Measurements from ENCODE around the gene RACK1.

- TF ChIP-seq CTCF (IDR thresholded peaks at IDR 0.05; ENCODE audit: low read length) (no peak), EZH2 (optimal IDR thresholded peaks at IDR 0.05; ENCODE audit: low read depth, low read length) (no peak), EZH2phosphoT487 (IDR thresholded peaks at IDR 0.05; ENCODE audit: low read length) (no peak)
Measured at GRCh38 chr5:181192337-181193046, 51.2 kb downstream of the RACK1 start.

Data from MM.1S (cell line).